Activated naive CD4-positive, alpha-beta T cell treated with Interleukin-2 at 50 U/mL for 16 hours (primary cell): ENCODE results near the gene IL3RA.
"Not testable (repeated sequence)": the region's sequence is repeated elsewhere in the genome, so short reads cannot be mapped to it uniquely, and the experiment has no call there.

ENCODE experiments used
- DNase-seq: peaks from one replicate; pipeline ENCODE4 v3.0.0-alpha.2; 2020

The IL3RA gene

GRCh38 chrX:1426321-1426720 lies 89.7 kb downstream of the IL3RA start:
- not testable (repeated sequence) for DNase-seq

DNA sequence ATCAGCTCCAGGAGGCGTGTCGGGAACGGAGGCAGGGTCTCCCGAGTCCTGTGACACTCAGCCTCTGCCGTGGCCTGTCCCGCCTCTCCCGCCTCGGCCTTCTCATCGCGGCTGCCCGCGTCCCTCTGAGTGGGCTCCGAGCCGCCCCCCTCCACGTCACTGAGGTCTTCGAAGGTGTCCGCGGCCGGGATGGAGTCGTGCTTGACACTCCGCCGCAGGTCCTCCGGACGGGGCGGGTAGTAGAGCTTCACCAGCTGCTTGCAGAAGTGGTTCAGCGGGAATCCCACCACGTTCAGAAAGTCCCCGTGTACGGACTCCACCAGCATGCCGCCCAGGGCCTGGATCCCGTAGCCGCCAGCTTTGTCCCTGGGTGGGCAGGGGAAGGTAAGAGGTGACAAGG lies 91.2 kb downstream of the IL3RA start:
- no peak for DNase-seq

- no peak for DNase-seq
Observed at GRCh38 chrX:1430451-1430850, 93.9 kb downstream of the IL3RA start.
